ENCODE results near the gene SERPINA12.
A peak's percentile ranks its signal among the peaks of the same experiment; 100 is the strongest.
"Not testable (repeated sequence)": the region's sequence is repeated elsewhere in the genome, so short reads cannot be mapped to it uniquely, and the experiment has no call there.

SERPINA12 gene

GRCh38 chr14:94536836-94537235 is 27.6 kb upstream of the SERPINA12 start:
- peak; percentile 8 for DNase-seq

GRCh38 chr14:94535506-94535905 is 26.2 kb upstream of the SERPINA12 start:
- DNase-seq: no peak

- DNase-seq: no peak
These were observed 23.2 kb upstream of the SERPINA12 start for GRCh38 chr14:94532447-94532846.

- DNase-seq: no peak
These were observed 21.9 kb upstream of the SERPINA12 start for GRCh38 chr14:94531187-94531586.

GRCh38 chr14:94524093-94524492 is 14.8 kb upstream of the SERPINA12 start:
- DNase-seq: no peak

- DNase-seq: no peak
These were observed 14.0 kb upstream of the SERPINA12 start for GRCh38 chr14:94523265-94523664.

- no peak for DNase-seq
These were observed 13.0 kb upstream of the SERPINA12 start for GRCh38 chr14:94522115-94522724.

GRCh38 chr14:94521375-94522114 is 12.3 kb upstream of the SERPINA12 start:
- DNase-seq: no peak

- DNase-seq: no peak
These were observed 8.5 kb upstream of the SERPINA12 start for GRCh38 chr14:94517641-94518257.

- DNase-seq: no peak
These were observed 8.0 kb upstream of the SERPINA12 start for GRCh38 chr14:94517248-94517640.

- no peak for DNase-seq
These were observed 6.6 kb upstream of the SERPINA12 start for GRCh38 chr14:94515856-94516255.

- DNase-seq: no peak
These were observed 6.2 kb upstream of the SERPINA12 start for GRCh38 chr14:94515426-94515825.

GRCh38 chr14:94514351-94514750 is 5.1 kb upstream of the SERPINA12 start:
- DNase-seq: no peak

GRCh38 chr14:94510481-94510880 is 1.2 kb upstream of the SERPINA12 start:
- not testable (repeated sequence) for DNase-seq

GRCh38 chr14:94505641-94506040 is 3.6 kb downstream of the SERPINA12 start:
- no peak for DNase-seq

- no peak for DNase-seq
These were observed 4.1 kb downstream of the SERPINA12 start for GRCh38 chr14:94505206-94505605.

GRCh38 chr14:94501588-94502516 is 7.4 kb downstream of the SERPINA12 start:
- no peak for DNase-seq

GRCh38 chr14:94500264-94500663 is 9.0 kb downstream of the SERPINA12 start:
- no peak for DNase-seq

GRCh38 chr14:94499673-94500072 is 9.6 kb downstream of the SERPINA12 start:
- no peak for DNase-seq

GRCh38 chr14:94498215-94498614 is 11.1 kb downstream of the SERPINA12 start:
- DNase-seq: no peak

- no peak for DNase-seq
These were observed 15.2 kb downstream of the SERPINA12 start for GRCh38 chr14:94494085-94494484.

GRCh38 chr14:94491511-94491910 is 17.8 kb downstream of the SERPINA12 start:
- DNase-seq: no peak

- no peak for DNase-seq
These were observed 19.9 kb downstream of the SERPINA12 start for GRCh38 chr14:94489336-94489735.

All from NCI-H526 treated with DMSO at 0.1 percent for 48 hours (cell line).